ENCODE measurements around the gene DAB2IP. TPM values are rescaled to one million over a fixed set of nuclear protein-coding genes. Genes with fewer than 3 reads are reported as not detected.

The DAB2IP gene
- 18.7 and 19.1 TPM in 2 replicates for total RNA-seq

GRCh38 chr9:121651295-121652020 is at the start of gene DAB2IP:
DAB2IP (plus strand) TSS chr9:121651634; CDS start chr9:121651776, 142 bp downstream.

Other genes starting within 250 kb of the DAB2IP start
- 0.13 and 0.32 TPM in 2 replicates for gene GGTA1, start 151.8 kb upstream of the DAB2IP start, total RNA-seq

Measured in articular chondrocyte of knee joint (primary cell).